ENCODE measurements around the gene M1AP. TPM values are rescaled to one million over a fixed set of nuclear protein-coding genes. Genes with fewer than 3 reads are reported as not detected.

Gene M1AP
- total and polyA plus RNA-seq, 2 of the 4 experiments (the other 2 are of a cell fraction) = 0.03 TPM; not detected in 1

DNA sequence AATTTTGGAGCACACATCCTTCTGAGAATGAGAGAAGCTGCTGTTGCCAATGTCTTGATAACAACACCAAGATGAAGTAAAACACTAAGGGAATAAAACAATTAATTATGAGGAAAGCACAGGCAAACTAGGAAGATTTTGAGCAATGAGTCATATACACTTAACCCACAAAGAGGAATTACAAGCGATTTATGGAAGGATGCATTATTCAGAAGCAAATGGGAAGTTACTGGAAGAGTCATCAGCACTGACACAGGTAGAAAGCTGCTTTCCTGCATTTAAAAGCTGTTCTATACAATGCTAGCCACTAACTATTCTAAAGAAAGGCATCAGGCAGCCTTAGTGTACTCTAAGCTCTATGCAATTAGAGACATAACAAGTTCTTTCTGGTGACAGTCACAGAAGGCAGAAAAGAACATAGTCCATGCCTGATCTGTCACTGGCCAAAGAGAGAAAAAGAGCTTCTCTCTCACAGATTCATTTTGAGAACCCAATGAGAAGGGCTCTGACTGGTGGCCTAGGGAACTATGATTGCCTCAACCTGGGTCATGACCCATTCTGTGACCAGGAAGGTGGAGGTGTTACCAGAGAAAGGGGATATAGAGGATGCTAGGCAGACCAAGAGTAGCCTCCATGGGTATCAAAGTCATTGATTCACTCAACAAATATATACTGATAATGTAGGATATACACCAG is 45.4 kb downstream of the M1AP start:
- Histone ChIP-seq H3K9ac (ENCODE audit: low read depth, low read length) (no peak overlapping the region), H3K27ac (ENCODE audit: insufficient read depth, low read length) (no peak overlapping the region), H2AK5ac (ENCODE audit: low read depth, low read length) (no peak overlapping the region), H2AFZ (replicated peaks; ENCODE audit: low read length, poor library complexity) (no peak overlapping the region), H3K4me2 (ENCODE audit: low read depth, low read length) (no peak overlapping the region), H4K8ac (ENCODE audit: low read depth in 2 of 2, low read length in 2 of 2) (no peak overlapping the region), H3K4me1 (ENCODE audit: control insufficient read depth, insufficient read depth, low read length) (no peaks in the 10 kb centered on the region), H3K9me1 (ENCODE audit: insufficient read depth, low read length) (no peaks in the 10 kb centered on the region), H4K20me1 (ENCODE audit: insufficient read depth, low read length) (no peaks in the 10 kb centered on the region), H3K9me3 (ENCODE audit: control insufficient read depth, insufficient read depth, low read length) (0 out of 2 replicates have a peak, but pooled peaks cover 2% of the 10 kb centered on the region), H3K18ac (ENCODE audit: low read depth, low read length) (no peak overlapping the region), H2BK20ac (ENCODE audit: low read depth, low read length) (no peak overlapping the region), H2BK5ac (ENCODE audit: low read depth, low read length, poor library complexity, severe bottlenecking) (no peak overlapping the region), H4K5ac (ENCODE audit: low read depth, low read length) (no peak overlapping the region), H3K79me1 (ENCODE audit: low read depth in 1 of 2, low read length in 2 of 2) (no peaks in the 10 kb centered on the region), H2BK120ac (ENCODE audit: low read depth, low read length) (no peak overlapping the region), H3K4me3 (ENCODE audit: insufficient read depth, low read depth, low read length) (no peak overlapping the region), H3K36me3 (ENCODE audit: control insufficient read depth, insufficient read depth, low read length) (no peaks in the 10 kb centered on the region), H4K91ac (ENCODE audit: insufficient read depth, low read depth, low read length) (no peak overlapping the region), H3K14ac (replicated peaks; ENCODE audit: low read depth, low read length) (no peak overlapping the region), H3K23ac (ENCODE audit: low read depth, low read length) (no peak overlapping the region), H2AK9ac (replicated peaks; ENCODE audit: low read depth, low read length, poor library complexity) (no peak overlapping the region), H3K56ac (ENCODE audit: extremely low read depth, insufficient read depth, low read length) (no peak overlapping the region), H3K27me3 (ENCODE audit: control insufficient read depth, insufficient read depth, low read length) (peaks cover 21% of the 10 kb centered on the region), H2BK15ac (ENCODE audit: low read depth, low read length) (no peak overlapping the region), H3K4ac (ENCODE audit: low read depth, low read length) (no peak overlapping the region)
- intact Hi-C loops (cut with micrococcal nuclease) = loop anchor here (5.0 kb wide), 1 partner anchor 35 kb away; no protein-coding TSS in a partner anchor
- no CpG with 5 or more reads among the region's 1 CpG for WGBS, 2 experiments (ENCODE audit: extremely low coverage in 2 of 2, insufficient read length in 1 of 2)
- dilution Hi-C loops (cut with HindIII; ENCODE audit: low sequenced_read_pairs, unreplicated experiment) = no loop called here
- in situ Hi-C loops (cut with MboI; ENCODE audit: low sequenced_read_pairs) = no loop called here
- no peak for TF ChIP-seq RFX5 (IDR thresholded peaks at IDR 0.05; ENCODE audit: low read depth, low read length)
- TF ChIP-seq CEBPB (IDR thresholded peaks at IDR 0.05; ENCODE audit: low read depth, low read length) = no peak
- TF ChIP-seq, protein P1, sequence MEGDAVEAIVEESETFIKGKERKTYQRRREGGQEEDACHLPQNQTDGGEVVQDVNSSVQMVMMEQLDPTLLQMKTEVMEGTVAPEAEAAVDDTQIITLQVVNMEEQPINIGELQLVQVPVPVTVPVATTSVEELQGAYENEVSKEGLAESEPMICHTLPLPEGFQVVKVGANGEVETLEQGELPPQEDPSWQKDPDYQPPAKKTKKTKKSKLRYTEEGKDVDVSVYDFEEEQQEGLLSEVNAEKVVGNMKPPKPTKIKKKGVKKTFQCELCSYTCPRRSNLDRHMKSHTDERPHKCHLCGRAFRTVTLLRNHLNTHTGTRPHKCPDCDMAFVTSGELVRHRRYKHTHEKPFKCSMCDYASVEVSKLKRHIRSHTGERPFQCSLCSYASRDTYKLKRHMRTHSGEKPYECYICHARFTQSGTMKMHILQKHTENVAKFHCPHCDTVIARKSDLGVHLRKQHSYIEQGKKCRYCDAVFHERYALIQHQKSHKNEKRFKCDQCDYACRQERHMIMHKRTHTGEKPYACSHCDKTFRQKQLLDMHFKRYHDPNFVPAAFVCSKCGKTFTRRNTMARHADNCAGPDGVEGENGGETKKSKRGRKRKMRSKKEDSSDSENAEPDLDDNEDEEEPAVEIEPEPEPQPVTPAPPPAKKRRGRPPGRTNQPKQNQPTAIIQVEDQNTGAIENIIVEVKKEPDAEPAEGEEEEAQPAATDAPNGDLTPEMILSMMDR (conservative IDR thresholded peaks at IDR 0.05; ENCODE audit: low read depth, low read length) = no peak
- TF ChIP-seq MXI1 (IDR thresholded peaks at IDR 0.05; ENCODE audit: borderline replicate concordance, low read depth, low read length) = no peak
- TF ChIP-seq FOS (IDR thresholded peaks at IDR 0.05; ENCODE audit: low read depth, low read length) = no peak
- CTCF ChIA-PET = no interaction called here
- DNase-seq (peak; percentile 55), ATAC-seq (ENCODE audit: low read depth) (peak; percentile 56; the same call in 1 of the 2 replicates)
- POLR2A ChIA-PET (ENCODE audit: unreplicated experiment) = interaction anchor here (0.6 kb wide), 1 partner anchor 69 kb away, joined by 3 read pairs; no protein-coding TSS in a partner anchor
- no TSS peak for BruUV-seq (replicated peaks)
